ENCODE data around the gene RPLP2. TPM values are rescaled to one million over a fixed set of nuclear protein-coding genes. Genes with fewer than 3 reads are reported as not detected.

Gene RPLP2
- total RNA-seq, 1 experiment from 2014 or later: 2,582 TPM

- peaks cover 3% of the 10 kb centered on the region; the same call in 1 of the 2 replicates for H3K27me3 Mint-ChIP-seq (ENCODE audit: low read depth)
- H3K4me3 Mint-ChIP-seq: no peak overlapping the region
- H3K9me3 Mint-ChIP-seq: no peaks in the 10 kb centered on the region
- no peak for DNase-seq (ENCODE audit: low spot score)
- CTCF ChIA-PET: interaction anchor here (2.5 to 3.0 kb wide), 2 partner anchors 10 to 193 kb away, joined by 9 to 22 read pairs; no protein-coding TSS in a partner anchor
- H3K27ac Mint-ChIP-seq: no peak overlapping the region
- H3K4me1 Mint-ChIP-seq: peaks cover 33% of the 10 kb centered on the region
- TF ChIP-seq GTF2I (CRISPR knock-in tag; conservative IDR thresholded peaks at IDR 0.05) (no peak), NFATC4 (CRISPR knock-in tag; IDR thresholded peaks at IDR 0.05) (no peak), USF2 (CRISPR knock-in tag; IDR thresholded peaks at IDR 0.05) (no peak), CDX4 (CRISPR knock-in tag; IDR thresholded peaks at IDR 0.05; ENCODE audit: borderline replicate concordance) (no peak), TEAD4 (CRISPR knock-in tag; IDR thresholded peaks at IDR 0.05) (no peak), NFE2L1 (CRISPR knock-in tag; IDR thresholded peaks at IDR 0.05) (no peak), E2F1 (CRISPR knock-in tag; IDR thresholded peaks at IDR 0.05) (no peak), ZNF512 (CRISPR knock-in tag; IDR thresholded peaks at IDR 0.05; ENCODE audit: borderline replicate concordance) (no peak)
- POLR2A ChIA-PET: no interaction called here
- no peak for ATAC-seq
- H3K36me3 Mint-ChIP-seq: no peaks in the 10 kb centered on the region
These were observed 48.4 kb downstream of the RPLP2 start for GRCh38 chr11:858053-858761.

GRCh38 chr11:858762-859339 lies 49.1 kb downstream of the RPLP2 start:
- no peak for DNase-seq (ENCODE audit: low spot score)
- POLR2A ChIA-PET: no interaction called here
- peaks cover 3% of the 10 kb centered on the region; the same call in 1 of the 2 replicates for H3K27me3 Mint-ChIP-seq (ENCODE audit: low read depth)
- H3K36me3 Mint-ChIP-seq: no peaks in the 10 kb centered on the region
- peaks cover 39% of the 10 kb centered on the region for H3K4me1 Mint-ChIP-seq
- no peaks in the 10 kb centered on the region for H3K9me3 Mint-ChIP-seq
- TF ChIP-seq EMX1 (CRISPR knock-in tag; IDR thresholded peaks at IDR 0.05): no peak
- no peak for TF ChIP-seq USF1 (CRISPR knock-in tag; IDR thresholded peaks at IDR 0.05)
- TF ChIP-seq ESRRA (CRISPR knock-in tag; IDR thresholded peaks at IDR 0.05; ENCODE audit: borderline replicate concordance): no peak
- no peak for TF ChIP-seq ERG (CRISPR knock-in tag; IDR thresholded peaks at IDR 0.05)
- TF ChIP-seq HMGA2 (CRISPR knock-in tag; IDR thresholded peaks at IDR 0.05): no peak
- TF ChIP-seq JAZF1 (CRISPR knock-in tag; IDR thresholded peaks at IDR 0.05): no peak
- TF ChIP-seq ETV6 (CRISPR knock-in tag; IDR thresholded peaks at IDR 0.05): no peak
- TF ChIP-seq PRDM15 (CRISPR knock-in tag; IDR thresholded peaks at IDR 0.05): no peak
- TF ChIP-seq MLX (CRISPR knock-in tag; IDR thresholded peaks at IDR 0.05): no peak
- no peak for TF ChIP-seq JUN (CRISPR knock-in tag; IDR thresholded peaks at IDR 0.05)
- H3K4me3 Mint-ChIP-seq: no peak overlapping the region
- CTCF ChIA-PET: interaction anchor here (1.0 to 3.0 kb wide), 3 partner anchors 10 to 36 kb away, joined by 3 to 22 read pairs (median 3); no protein-coding TSS in a partner anchor
- H3K27ac Mint-ChIP-seq: no peak overlapping the region
- ATAC-seq: no peak
